T-helper 2 cell (primary cell): Measurements from ENCODE around the gene TLCD4.

Experiments
- DNase-seq, 5 experiments: peaks; one replicate each; pipeline versions ENCODE4 v3.0.0 to v3.0.0-alpha.2; 2012 to 2022

The TLCD4 gene

DNA sequence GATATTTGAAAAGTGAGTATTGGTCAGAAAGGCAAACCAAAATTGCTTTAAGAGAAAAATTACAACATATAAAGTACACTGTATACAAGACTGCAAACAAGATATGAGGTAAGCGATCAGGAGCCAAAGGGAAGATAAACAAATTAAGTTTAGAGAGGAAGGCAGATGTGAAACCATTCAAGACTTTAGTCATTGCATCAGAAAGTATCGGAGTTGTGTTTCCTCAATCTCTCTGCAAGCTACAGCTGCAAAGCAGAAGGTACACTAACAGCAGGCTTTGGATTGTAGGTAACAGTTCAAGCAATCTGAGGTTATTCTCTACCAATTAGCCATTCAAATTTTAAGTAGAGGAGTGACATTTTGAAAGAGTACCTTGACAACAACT is 21.3 kb upstream of the TLCD4 start:
- DNase-seq: no peak

DNA sequence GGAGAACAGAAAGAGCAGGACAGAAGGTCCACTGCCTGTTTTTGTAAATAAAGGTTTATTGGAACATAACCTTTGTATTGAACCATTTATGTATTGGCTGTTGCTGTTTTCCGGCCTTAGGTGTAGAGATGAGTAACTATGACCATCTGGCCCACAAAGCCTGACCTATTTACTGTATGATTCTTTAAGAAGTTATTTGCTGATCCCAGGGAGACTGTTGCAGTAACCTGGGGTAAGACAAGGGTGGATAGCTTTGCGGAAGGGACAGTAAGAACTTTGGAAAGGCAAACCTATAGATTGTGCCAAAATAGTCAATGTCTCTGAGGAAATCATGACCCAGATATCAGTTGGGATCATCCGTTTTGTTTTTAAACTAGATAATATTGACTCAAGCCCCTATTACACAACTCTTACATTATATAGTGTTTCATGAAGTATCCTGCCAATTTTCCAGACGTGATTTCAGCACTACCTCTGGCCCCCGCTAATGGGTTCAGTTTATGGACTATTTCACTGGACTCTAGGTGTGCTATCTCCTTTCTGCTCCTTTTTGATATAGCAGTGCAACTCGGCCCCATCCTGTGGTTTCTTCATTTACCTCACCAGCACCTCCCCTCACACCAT is 20.8 kb upstream of the TLCD4 start:
- no peak for DNase-seq

DNA sequence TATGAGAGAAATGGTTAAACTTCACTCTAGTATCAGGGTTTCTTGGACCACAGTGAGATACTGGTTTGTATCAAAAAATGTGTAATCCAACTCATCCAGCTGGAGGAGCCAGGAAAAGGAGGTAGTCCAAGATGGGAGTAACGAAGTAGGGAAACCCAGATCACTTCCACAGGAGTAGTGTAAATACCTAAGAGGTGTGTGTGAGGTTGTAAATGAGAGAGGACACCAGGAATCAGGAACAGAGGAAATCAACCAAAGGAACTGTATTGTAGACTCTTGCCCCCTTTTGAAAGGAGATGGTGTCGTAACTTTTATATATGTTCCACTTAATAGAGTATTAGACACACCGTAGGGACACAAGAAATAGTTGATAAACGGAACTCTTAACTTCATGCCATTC is 19.7 kb upstream of the TLCD4 start:
- no peak for DNase-seq

DNA sequence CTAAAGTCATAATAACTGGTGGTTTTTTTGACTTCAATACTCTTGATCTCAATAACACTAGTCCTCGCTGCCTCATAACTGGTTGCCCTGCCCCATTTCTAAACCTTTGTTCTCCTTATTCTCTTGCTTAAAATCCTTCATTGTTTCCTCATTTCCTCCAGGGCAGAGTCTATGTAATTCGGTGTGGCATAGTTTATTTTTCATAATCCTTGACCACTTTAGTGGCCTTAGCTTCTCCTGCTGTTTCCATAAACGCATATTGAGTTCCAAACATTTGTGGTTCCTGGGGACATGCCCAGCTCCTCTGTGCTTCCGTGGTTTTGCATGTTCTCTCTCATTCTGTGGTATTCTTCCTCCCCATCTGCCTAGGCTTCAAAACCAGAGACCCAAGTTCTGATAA is 19.0 kb upstream of the TLCD4 start:
- DNase-seq: no peak

DNA sequence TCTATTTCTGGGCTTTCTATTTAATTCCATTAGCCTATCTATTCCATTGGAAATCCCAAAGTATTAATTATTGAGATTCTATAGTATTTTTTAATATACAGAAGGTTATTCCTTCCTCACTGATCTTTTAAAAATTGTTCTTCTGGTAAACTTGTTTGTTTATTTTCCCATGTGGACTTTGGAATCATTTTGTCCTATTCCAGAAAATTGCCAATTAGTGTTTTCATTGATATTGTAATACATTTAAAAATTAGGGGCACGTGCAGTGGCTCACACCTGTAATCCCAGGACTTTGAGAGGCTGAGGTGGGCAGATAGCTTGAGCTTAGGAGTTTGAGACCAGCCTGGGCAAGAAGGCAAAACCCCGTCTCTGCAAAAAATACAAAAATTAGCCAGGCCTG is 8.4 kb upstream of the TLCD4 start:
- DNase-seq: no peak

GRCh38 chr1:95111014-95111413 is 6.1 kb upstream of the TLCD4 start:
- no peak for DNase-seq

DNA sequence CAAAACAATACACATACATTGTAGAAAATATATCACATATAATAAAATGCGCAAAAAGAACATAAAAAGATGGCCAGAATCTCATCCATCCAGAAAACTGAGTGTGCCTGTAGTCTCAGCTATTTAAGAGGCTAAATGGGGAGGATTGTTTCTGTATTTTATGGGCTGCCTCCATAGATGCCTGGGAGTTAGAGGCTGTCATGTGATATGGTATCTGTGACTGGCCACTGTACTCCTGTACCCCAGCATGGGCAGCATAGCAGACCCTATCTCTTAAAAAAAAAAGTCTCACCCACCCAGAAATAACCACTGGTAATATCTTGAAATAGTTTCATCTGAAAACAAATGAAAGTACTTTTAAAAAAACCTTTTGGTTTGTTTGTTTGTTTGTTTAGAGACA is 3.5 kb upstream of the TLCD4 start:
- DNase-seq: no peak

DNA sequence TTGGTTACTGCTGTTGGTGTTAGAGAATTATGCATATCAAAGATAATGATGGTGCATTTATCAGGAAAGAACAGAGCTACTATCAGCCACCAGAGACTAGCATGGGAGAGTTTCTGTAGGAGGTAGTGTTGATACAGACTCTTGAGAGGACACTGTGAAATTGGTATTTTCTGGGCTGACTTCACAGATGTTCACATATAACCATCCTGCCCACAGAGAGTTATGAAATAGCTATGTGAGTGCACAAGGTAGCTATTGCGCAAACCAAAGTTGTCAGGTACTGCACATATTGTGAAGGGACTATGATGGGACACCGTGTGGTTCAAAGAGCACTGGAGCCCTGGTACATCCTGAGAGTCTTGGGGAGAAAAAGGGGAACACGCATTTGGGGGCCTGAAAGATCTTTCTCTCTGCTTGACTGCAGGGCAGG is 1.4 kb upstream of the TLCD4 start:
- DNase-seq: no peak

DNA sequence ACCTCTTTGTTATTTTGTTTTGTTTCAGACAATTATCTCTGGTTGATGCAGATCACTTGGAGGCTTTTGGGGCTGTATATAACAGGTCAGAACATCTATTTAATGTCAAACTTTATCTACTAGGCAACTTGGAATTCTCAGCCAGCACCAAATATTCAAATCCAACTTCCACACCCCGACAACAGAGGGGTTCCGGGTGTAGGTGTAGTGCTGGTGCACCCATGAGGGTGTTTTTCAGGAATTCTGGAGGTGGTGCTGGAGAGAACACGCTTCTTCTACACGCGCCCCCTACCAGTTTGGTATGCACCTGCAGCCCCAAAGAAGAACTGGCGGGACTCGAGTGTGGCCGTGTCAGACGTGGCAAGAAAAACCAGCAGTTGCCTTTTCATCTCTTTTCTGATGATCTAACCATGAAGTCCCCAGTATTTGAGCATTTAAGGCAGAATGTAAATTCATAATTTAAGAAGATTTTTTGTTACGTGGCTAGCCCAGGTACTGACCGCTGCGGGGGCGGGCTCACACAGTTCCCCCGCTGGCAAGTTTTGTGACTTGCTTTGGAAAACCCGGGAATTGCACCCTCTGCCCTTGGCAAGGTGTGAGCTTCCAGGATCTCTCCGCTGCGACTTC is 462 bp upstream of the TLCD4 start:
- DNase-seq: peak in 4 of 5 experiments; percentile 3 to 48 (median 26)

GRCh38 chr1:95118067-95118499 is 928 bp downstream of the TLCD4 start:
- DNase-seq: no peak

DNA sequence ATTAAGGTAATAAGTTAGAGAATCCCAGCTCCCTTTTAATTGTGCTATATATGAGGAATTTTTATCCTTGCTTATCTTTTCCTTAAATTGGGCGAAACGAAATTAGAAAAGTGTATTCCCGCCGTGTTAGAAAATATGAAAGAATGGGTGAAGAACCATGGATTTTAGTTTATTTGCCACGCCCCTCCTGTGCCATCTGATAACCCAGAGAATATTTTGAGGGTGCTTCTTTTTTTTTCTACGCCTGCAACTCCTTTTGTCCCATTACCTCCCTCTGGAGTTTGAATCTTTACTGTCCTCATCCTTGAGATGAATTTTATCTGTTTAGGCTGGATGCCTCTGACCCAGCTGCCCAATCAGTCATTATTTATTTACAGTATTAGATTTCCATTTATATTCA is 1.6 kb downstream of the TLCD4 start:
- DNase-seq: no peak

DNA sequence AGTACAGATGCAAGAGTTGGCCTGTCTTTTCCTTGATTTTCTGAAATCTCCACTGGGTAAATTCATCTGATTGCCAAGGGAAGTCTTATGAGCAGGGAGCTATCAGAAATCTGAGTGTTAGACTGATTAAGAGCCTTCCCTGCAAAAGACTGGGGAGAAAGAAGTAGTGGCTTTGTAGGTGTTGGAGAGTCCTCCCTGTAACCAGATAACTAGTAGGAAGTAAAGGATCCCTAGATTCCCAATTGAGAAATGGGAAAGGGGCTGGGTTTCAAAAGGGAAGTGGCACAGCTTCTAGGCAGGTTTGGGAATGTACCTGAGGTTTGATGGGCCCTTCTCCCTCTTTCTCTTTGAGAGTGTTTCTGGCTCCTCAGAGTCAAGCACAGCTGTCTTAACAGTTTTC is 2.1 kb downstream of the TLCD4 start:
- DNase-seq: no peak

DNA sequence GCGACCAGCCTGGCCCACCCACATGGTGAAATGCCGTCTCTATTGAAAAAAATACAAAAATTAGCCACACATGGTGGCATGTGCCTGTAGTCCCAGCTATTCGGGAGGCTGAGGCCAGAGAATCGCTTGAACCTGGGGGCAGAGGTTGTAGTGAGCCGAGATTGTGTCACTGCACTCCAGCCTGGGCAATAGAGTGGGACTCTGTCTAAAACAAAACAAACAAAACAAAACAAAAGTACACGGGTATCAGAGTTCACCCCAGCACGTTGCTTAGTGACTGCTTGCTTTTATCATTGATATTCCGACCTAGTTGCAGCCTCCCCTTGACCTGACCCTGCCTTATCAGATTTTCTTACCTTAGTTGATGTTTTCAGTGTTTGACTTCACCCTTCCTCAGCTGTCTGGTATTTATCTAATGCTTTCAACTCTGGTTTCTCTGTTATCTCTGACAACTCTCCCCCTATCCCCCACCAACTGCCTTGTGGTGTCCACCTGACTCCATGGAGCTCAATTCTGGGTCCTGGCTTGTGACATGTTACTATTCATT is 5.1 kb downstream of the TLCD4 start:
- DNase-seq: no peak

DNA sequence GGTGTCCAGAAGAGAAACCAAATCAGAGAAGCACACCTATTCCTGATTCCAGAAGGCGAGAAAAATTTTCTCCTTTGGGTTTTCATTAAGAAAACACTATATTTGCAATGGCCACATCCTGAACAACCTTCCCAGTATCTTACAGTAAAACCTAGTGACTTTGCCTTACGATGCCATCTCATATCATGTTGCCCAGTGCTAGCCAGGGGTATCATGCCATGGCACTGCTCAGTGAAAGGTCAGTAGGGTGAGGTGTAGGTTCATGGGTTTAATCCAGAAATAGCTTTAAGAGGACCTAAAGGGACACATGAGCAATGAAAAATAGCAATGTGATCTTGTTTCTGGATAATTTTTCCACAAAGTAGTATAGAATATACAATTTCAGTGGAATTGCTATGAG is 7.2 kb downstream of the TLCD4 start:
- DNase-seq: no peak

DNA sequence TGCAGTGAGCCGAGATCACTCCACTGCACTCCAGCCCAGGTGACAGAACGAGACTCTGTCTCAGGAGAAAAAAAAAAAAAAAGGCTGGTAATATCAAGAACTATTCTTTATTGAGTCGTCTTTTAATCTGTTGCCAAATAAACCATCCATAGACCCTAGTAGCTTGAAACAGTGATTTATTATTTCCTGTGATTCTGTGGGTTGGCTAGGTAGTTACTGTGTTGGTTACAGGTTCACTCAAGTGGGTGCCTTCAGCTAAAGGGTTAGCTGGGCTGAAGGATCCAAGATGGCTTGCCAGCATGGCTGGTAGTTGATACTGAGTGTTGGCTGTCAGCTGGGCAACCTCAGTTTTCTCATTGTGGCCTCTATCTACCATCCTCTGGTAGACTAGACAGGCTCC is 9.2 kb downstream of the TLCD4 start:
- DNase-seq: no peak

- no peak for DNase-seq
These were observed 9.7 kb downstream of the TLCD4 start for GRCh38 chr1:95126846-95127245.

GRCh38 chr1:95127380-95127779 is 10.2 kb downstream of the TLCD4 start:
- DNase-seq: no peak

DNA sequence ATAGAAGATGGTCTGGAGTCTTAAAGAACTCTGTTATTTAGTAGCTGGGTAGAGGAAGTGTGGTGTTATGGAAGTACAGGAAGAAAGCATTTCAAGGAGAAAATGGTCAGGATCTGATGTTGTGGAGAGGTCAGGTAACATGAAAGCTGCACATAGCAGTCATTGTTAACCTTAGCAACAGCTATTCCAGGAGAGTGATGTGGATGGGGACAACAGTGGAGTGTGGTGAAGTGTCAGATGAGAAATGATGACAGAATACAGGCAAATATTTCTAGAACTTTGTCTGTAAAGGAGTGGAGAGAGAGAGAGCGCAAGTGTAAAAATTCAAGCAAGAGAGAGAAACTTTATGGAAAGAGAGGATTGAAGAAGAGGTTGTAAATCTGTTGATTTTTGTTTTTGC is 15.6 kb downstream of the TLCD4 start:
- DNase-seq: no peak

- no peak for DNase-seq
These were observed 16.5 kb downstream of the TLCD4 start for GRCh38 chr1:95133687-95134086.

- no peak for DNase-seq
These were observed 21.1 kb downstream of the TLCD4 start for GRCh38 chr1:95138223-95138622.

DNA sequence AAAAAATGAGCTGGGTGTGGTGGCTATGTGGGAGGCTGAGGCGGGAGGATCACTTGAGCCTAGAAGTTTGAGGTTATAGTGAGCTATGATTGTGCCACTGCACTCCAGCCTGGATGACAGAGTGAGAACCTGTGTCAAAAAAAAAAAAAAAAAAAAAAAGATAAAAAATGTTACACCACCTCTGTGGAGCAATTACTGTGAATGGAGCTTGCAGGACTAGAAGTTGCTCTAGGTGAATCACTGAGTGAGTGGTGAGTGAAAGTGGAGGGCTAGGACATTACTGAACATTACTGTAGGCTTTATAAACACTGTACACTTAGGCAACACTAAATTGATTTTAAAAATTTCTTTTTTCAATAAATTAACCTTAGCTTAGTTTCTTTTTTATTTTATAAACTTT is 21.9 kb downstream of the TLCD4 start:
- DNase-seq: no peak

- DNase-seq: no peak
These were observed 23.6 kb downstream of the TLCD4 start for GRCh38 chr1:95140791-95141190.

DNA sequence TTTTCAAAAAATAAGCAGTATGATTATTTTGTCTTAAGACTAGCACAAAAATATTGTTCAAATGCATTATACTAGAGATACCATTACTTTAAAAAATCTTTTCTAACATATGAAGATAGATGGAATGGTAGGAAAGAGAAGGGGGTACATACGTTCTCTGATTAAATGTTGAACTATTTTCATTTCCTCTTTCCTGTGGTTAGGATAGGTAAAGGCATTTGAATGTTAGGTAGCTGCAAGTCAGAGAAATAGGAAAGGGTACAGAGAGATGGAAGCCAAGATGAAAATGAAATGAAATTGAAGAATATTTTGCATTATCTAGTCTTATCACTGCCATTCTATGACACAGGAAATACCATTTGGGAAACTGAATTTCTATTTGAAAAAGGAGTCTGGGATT is 28.3 kb downstream of the TLCD4 start:
- DNase-seq: no peak

DNA sequence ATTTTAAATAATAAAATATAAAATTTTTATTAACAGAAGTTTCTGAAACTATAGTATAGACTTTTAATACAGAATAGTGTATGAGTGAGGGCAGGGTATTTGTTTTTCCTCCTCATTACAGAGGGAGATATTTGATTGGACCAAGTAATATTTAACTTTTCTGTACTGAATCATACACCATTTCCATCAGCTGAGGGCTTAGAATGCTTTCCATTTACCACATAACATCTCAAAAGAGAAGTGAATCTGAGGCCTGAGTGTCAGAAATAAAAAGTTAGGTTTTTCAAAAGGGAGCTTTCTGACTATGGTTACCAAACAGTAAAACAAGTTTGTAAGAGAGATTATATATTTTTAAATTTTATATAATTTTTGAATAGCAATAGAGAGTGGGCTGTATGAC is 29.5 kb downstream of the TLCD4 start:
- DNase-seq: no peak

DNA sequence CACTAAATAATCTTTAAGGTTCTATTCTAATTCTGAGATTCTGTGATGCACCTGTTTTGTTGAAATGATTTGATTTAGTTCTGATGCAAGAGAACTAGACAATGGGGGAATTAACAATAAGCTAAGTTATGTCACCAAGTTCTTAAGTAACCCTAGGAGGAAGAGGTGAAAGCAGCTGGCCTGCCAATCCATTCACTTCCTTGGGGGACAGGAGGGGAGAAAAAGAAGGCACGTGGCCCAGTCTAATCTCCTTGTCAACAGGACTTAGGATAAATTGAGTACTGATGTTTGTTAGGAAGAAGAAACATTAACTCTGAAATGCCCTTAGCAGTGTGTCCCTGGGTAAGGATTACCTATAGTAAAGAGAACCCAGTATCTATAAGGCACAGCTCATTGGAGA is 36.9 kb downstream of the TLCD4 start:
- DNase-seq: no peak
